Measurements from ENCODE around the gene MRPL42. TPM values are rescaled to one million over a fixed set of nuclear protein-coding genes. Genes with fewer than 3 reads are reported as not detected.

MRPL42 gene
- total RNA-seq, 2 donors from 2014 or later = 76.4 to 82.8 TPM

- Histone ChIP-seq H3K9me3 (no peaks in the 10 kb centered on the region), H3K9ac (ENCODE audit: low read depth in 2 of 2, low read length in 2 of 2) (no peak overlapping the region), H3K27ac (no peak overlapping the region), H3K4me1 (no peaks in the 10 kb centered on the region), H3K27me3 (no peaks in the 10 kb centered on the region), H3K4me3 (no peak overlapping the region), H3K36me3 (no peaks in the 10 kb centered on the region)
- intact Hi-C loops (cut with DNase I) = no loop called here
- DNase-seq = no peak
- TF ChIP-seq, protein P1, sequence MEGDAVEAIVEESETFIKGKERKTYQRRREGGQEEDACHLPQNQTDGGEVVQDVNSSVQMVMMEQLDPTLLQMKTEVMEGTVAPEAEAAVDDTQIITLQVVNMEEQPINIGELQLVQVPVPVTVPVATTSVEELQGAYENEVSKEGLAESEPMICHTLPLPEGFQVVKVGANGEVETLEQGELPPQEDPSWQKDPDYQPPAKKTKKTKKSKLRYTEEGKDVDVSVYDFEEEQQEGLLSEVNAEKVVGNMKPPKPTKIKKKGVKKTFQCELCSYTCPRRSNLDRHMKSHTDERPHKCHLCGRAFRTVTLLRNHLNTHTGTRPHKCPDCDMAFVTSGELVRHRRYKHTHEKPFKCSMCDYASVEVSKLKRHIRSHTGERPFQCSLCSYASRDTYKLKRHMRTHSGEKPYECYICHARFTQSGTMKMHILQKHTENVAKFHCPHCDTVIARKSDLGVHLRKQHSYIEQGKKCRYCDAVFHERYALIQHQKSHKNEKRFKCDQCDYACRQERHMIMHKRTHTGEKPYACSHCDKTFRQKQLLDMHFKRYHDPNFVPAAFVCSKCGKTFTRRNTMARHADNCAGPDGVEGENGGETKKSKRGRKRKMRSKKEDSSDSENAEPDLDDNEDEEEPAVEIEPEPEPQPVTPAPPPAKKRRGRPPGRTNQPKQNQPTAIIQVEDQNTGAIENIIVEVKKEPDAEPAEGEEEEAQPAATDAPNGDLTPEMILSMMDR (IDR thresholded peaks at IDR 0.05) = no peak
Measured at GRCh38 chr12:93459097-93459496, 8.2 kb upstream of the MRPL42 start.

DNA sequence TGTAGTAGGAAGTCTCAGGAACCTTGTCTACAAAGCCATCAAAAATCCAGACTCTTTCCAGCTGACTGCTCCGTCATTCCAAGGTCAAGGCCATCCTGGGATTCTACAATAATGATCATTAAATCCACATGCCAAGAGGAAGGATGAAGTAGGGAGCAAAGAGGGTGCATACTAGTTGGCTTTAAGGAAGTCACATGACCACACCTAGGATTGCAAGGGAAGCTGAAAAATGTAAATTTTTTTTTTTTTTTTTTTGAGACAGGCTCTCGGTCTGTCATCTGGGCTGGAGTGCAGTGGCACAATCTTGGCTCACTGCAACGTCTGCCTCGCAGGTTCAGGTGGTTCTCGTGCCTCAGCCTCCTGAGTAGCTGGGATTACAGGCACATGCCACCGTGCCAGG, 7.3 kb upstream of the MRPL42 start:
- no peaks in the 10 kb centered on the region for H3K27me3 ChIP-seq
- DNase-seq = no peak
- intact Hi-C loops (cut with DNase I) = no loop called here

DNA sequence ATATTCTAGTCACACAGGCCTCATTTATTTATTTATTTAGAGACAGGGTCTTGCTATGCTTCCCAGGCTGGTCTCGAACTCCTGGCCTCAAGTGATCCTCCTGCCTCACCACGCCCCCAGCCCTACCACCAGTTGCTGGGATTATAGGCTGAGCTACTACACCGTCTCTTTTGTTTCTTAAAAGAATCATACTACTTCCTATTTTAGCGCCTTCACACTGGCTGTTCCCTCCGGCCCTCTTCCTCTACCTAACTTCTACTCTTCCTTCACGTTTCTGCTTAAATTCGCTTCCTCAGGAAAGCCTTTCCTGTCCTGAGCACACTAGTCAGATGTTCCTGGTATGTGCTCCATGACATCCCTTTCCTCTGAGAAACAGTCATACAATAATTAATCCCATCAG, 6.4 kb upstream of the MRPL42 start:
- Histone ChIP-seq H3K4me3 (no peak overlapping the region), H3K9me3 (no peaks in the 10 kb centered on the region), H3K4me1 (no peaks in the 10 kb centered on the region), H3K9ac (ENCODE audit: low read depth in 2 of 2, low read length in 2 of 2) (no peak overlapping the region), H3K36me3 (no peaks in the 10 kb centered on the region), H3K27me3 (no peaks in the 10 kb centered on the region), H3K27ac (no peak overlapping the region)
- TF ChIP-seq, protein P1 (IDR thresholded peaks at IDR 0.05) = no peak
- no peak for DNase-seq
- intact Hi-C loops (cut with DNase I) = no loop called here

More for the DNA sequence above, 7.3 kb upstream of the MRPL42 start:
- H3K9ac ChIP-seq (ENCODE audit: low read depth in 2 of 2, low read length in 2 of 2) = no peak overlapping the region
- TF ChIP-seq, protein P1 (IDR thresholded peaks at IDR 0.05) = no peak
- no peaks in the 10 kb centered on the region for H3K4me1 ChIP-seq
- H3K9me3 ChIP-seq = no peaks in the 10 kb centered on the region
- no peak overlapping the region for H3K4me3 ChIP-seq
- H3K27ac ChIP-seq = no peak overlapping the region
- H3K36me3 ChIP-seq = no peaks in the 10 kb centered on the region

- DNase-seq = no peak
Measured at GRCh38 chr12:93461503-93461902, 5.8 kb upstream of the MRPL42 start.

GRCh38 chr12:93465841-93466240, 1.5 kb upstream of the MRPL42 start:
- Histone ChIP-seq H3K27me3 (no peaks in the 10 kb centered on the region), H3K36me3 (no peaks in the 10 kb centered on the region), H3K9ac (ENCODE audit: low read depth in 2 of 2, low read length in 2 of 2) (no peak overlapping the region), H3K4me1 (peaks cover 14% of the 10 kb centered on the region), H3K27ac (no peak overlapping the region), H3K9me3 (no peaks in the 10 kb centered on the region), H3K4me3 (no peak overlapping the region)
- DNase-seq = no peak
- TF ChIP-seq, protein P1 (IDR thresholded peaks at IDR 0.05) = no peak
- intact Hi-C loops (cut with DNase I) = no loop called here

More at GRCh38 chr12:93461503-93461902, 5.8 kb upstream of the MRPL42 start:
- no peak overlapping the region for H3K9ac ChIP-seq (ENCODE audit: low read depth in 2 of 2, low read length in 2 of 2)
- TF ChIP-seq, protein P1 (IDR thresholded peaks at IDR 0.05) = no peak
- H3K27ac ChIP-seq = no peak overlapping the region
- H3K27me3 ChIP-seq = no peaks in the 10 kb centered on the region
- intact Hi-C loops (cut with DNase I) = no loop called here
- no peaks in the 10 kb centered on the region for H3K4me1 ChIP-seq
- H3K36me3 ChIP-seq = no peaks in the 10 kb centered on the region
- no peak overlapping the region for H3K4me3 ChIP-seq
- H3K9me3 ChIP-seq = no peaks in the 10 kb centered on the region
